HEK293 (cell line): ENCODE results near the gene HSD17B8.
A peak's percentile ranks its signal among the peaks of the same experiment; 100 is the strongest.

ENCODE experiments used
- BCL11A ChIP-seq: fragments of 450-650 bp; formaldehyde crosslinking; IDR thresholded peaks from 2 replicates; pipeline ENCODE4 v1.5.1; 2016; ENCODE audit warnings: low read depth, missing biosample characterization, missing genetic modification characterization
- EGR2 ChIP-seq: fragments of 450-650 bp; formaldehyde crosslinking; IDR thresholded peaks from 2 replicates; pipeline ENCODE4 v1.5.1; 2016; ENCODE audit warnings: low read depth, missing biosample characterization, missing genetic modification characterization
- FEZF1 ChIP-seq: fragments of 450-650 bp; formaldehyde crosslinking; IDR thresholded peaks from 2 replicates; pipeline ENCODE4 v1.5.1; 2016; ENCODE audit warnings: missing biosample characterization, missing genetic modification characterization
- GFI1B ChIP-seq: fragments of 450-650 bp; formaldehyde crosslinking; IDR thresholded peaks from 2 replicates; pipeline ENCODE4 v1.5.1; 2016; ENCODE audit warnings: missing biosample characterization, missing genetic modification characterization
- GLIS1 ChIP-seq: fragments of 450-650 bp; formaldehyde crosslinking; IDR thresholded peaks from 2 replicates; pipeline ENCODE4 v1.5.1; 2016; ENCODE audit warnings: missing biosample characterization, missing genetic modification characterization
- KLF1 ChIP-seq: fragments of 450-650 bp; formaldehyde crosslinking; IDR thresholded peaks from 2 replicates; pipeline ENCODE4 v1.5.1; 2016; ENCODE audit warnings: missing biosample characterization, missing genetic modification characterization
- MEIS1 ChIP-seq: sonication (generic); formaldehyde crosslinking; IDR thresholded peaks from 2 replicates; pipeline ENCODE4 v1.8.1; 2022; ENCODE audit warnings: missing genetic modification reagents, mild to moderate bottlenecking, borderline replicate concordance
- MYNN ChIP-seq: fragments of 450-650 bp; formaldehyde crosslinking; IDR thresholded peaks from 2 replicates; pipeline ENCODE4 v1.5.1; 2016; ENCODE audit warnings: missing biosample characterization, missing genetic modification characterization, borderline replicate concordance
- MZF1 ChIP-seq: fragments of 450-650 bp; formaldehyde crosslinking; IDR thresholded peaks from 2 replicates; pipeline ENCODE4 v1.5.1; 2017; ENCODE audit warnings: missing biosample characterization, missing genetic modification characterization, borderline replicate concordance
- YY1 ChIP-seq: fragments of 450-650 bp; formaldehyde crosslinking; IDR thresholded peaks from 2 replicates; pipeline ENCODE4 v1.5.1; 2018; ENCODE audit warnings: missing biosample characterization, missing genetic modification characterization
- ZBTB7A ChIP-seq: fragments of 450-650 bp; formaldehyde crosslinking; IDR thresholded peaks from 2 replicates; pipeline ENCODE4 v1.5.1; 2016; ENCODE audit warnings: low read depth, missing biosample characterization, missing genetic modification characterization
- ZBTB8A ChIP-seq: fragments of 450-650 bp; formaldehyde crosslinking; IDR thresholded peaks from 2 replicates; pipeline ENCODE4 v1.5.1; 2016; ENCODE audit warnings: missing biosample characterization, missing genetic modification characterization
- ZFHX2 ChIP-seq: fragments of 450-650 bp; formaldehyde crosslinking; conservative IDR thresholded peaks from 2 replicates; pipeline ENCODE4 v1.5.1; 2016; ENCODE audit warnings: missing biosample characterization, missing genetic modification characterization
- ZFP41 ChIP-seq: fragments of 450-650 bp; formaldehyde crosslinking; IDR thresholded peaks from 2 replicates; pipeline ENCODE4 v1.5.1; 2016; ENCODE audit warnings: missing biosample characterization, missing genetic modification characterization, borderline replicate concordance
- ZIC2 ChIP-seq: fragments of 450-650 bp; formaldehyde crosslinking; IDR thresholded peaks from 2 replicates; pipeline ENCODE4 v1.5.1; 2016; ENCODE audit warnings: missing biosample characterization, missing genetic modification characterization
- ZNF140 ChIP-seq: fragments of 450-650 bp; formaldehyde crosslinking; IDR thresholded peaks from 2 replicates; pipeline ENCODE4 v1.5.1; 2016; ENCODE audit warnings: missing biosample characterization, missing genetic modification characterization
- ZNF184 ChIP-seq: fragments of 450-650 bp; IDR thresholded peaks from 2 replicates; pipeline ENCODE4 v1.5.1; 2018; ENCODE audit warnings: missing biosample characterization, mild to moderate bottlenecking, missing genetic modification characterization
- ZNF2 ChIP-seq: fragments of 450-650 bp; formaldehyde crosslinking; IDR thresholded peaks from 2 replicates; pipeline ENCODE4 v1.5.1; 2016; ENCODE audit warnings: missing biosample characterization, missing genetic modification characterization
- ZNF214 ChIP-seq: fragments of 450-650 bp; formaldehyde crosslinking; IDR thresholded peaks from 2 replicates; pipeline ENCODE4 v1.5.1; 2017; ENCODE audit warnings: missing biosample characterization, mild to moderate bottlenecking, missing genetic modification characterization, borderline replicate concordance
- ZNF266 ChIP-seq: fragments of 450-650 bp; formaldehyde crosslinking; IDR thresholded peaks from 2 replicates; pipeline ENCODE4 v1.5.1; 2016; ENCODE audit warnings: missing biosample characterization, missing genetic modification characterization, low read depth
- ZNF274 ChIP-seq, 2 experiments: fragments of 200-500 bp in 1 of 2; fragments of 450-650 bp in 1 of 2; sonication (Bioruptor generic) in 1 of 2; formaldehyde crosslinking in 1 of 2; IDR thresholded peaks; 2 replicates each; pipeline versions ENCODE4 v1.5.1 to v1.6.1; 2014 to 2016; ENCODE audit warnings: borderline replicate concordance in 1 of 2, inconsistent platforms in 1 of 2, low read length in 1 of 2, missing biosample characterization in 1 of 2, missing genetic modification characterization in 1 of 2
- ZNF558 ChIP-seq: fragments of 450-650 bp; formaldehyde crosslinking; IDR thresholded peaks from 2 replicates; pipeline ENCODE4 v1.5.1; 2016; ENCODE audit warnings: missing biosample characterization, missing genetic modification characterization
- ZNF571 ChIP-seq: fragments of 450-650 bp; formaldehyde crosslinking; IDR thresholded peaks from 2 replicates; pipeline ENCODE4 v1.5.0; 2017; ENCODE audit warnings: missing biosample characterization, missing genetic modification characterization
- ZNF621 ChIP-seq: fragments of 450-650 bp; formaldehyde crosslinking; IDR thresholded peaks from 2 replicates; pipeline ENCODE4 v1.5.1; 2017; ENCODE audit warnings: missing biosample characterization, missing genetic modification characterization
- ZNF707 ChIP-seq: fragments of 450-650 bp; formaldehyde crosslinking; IDR thresholded peaks from 2 replicates; pipeline ENCODE4 v1.5.1; 2016; ENCODE audit warnings: missing biosample characterization, missing genetic modification characterization
- ZNF747 ChIP-seq: fragments of 450-650 bp; formaldehyde crosslinking; IDR thresholded peaks from 2 replicates; pipeline ENCODE4 v1.5.1; 2016; ENCODE audit warnings: missing biosample characterization, missing genetic modification characterization
- ZNF76 ChIP-seq: fragments of 450-650 bp; formaldehyde crosslinking; IDR thresholded peaks from 2 replicates; pipeline ENCODE4; 2016; ENCODE audit warnings: low read depth, missing biosample characterization, missing genetic modification characterization, borderline replicate concordance
- ZNF777 ChIP-seq: fragments of 450-650 bp; formaldehyde crosslinking; IDR thresholded peaks from 2 replicates; pipeline ENCODE4 v1.5.1; 2017; ENCODE audit warnings: missing biosample characterization, missing genetic modification characterization, borderline replicate concordance
- ZNF791 ChIP-seq: fragments of 450-650 bp; formaldehyde crosslinking; IDR thresholded peaks from 2 replicates; pipeline ENCODE4 v1.5.1; 2016; ENCODE audit warnings: missing biosample characterization, missing genetic modification characterization
- TF ChIP-seq, protein P1 (sequence below): fragments of 450-650 bp; formaldehyde crosslinking; IDR thresholded peaks from 2 replicates; pipeline ENCODE4 v1.5.1; 2016; ENCODE audit warnings: missing biosample characterization, missing genetic modification characterization
- TF ChIP-seq, protein P2 (sequence below): fragments of 450-650 bp; formaldehyde crosslinking; IDR thresholded peaks from 2 replicates; pipeline ENCODE4 v1.5.1; 2016; ENCODE audit warnings: missing biosample characterization, missing genetic modification characterization
- TF ChIP-seq, protein P3 (sequence below): fragments of 450-650 bp; formaldehyde crosslinking; IDR thresholded peaks from 2 replicates; pipeline ENCODE4 v1.5.1; 2017; ENCODE audit warnings: missing biosample characterization, missing genetic modification characterization

Gene HSD17B8

DNA sequence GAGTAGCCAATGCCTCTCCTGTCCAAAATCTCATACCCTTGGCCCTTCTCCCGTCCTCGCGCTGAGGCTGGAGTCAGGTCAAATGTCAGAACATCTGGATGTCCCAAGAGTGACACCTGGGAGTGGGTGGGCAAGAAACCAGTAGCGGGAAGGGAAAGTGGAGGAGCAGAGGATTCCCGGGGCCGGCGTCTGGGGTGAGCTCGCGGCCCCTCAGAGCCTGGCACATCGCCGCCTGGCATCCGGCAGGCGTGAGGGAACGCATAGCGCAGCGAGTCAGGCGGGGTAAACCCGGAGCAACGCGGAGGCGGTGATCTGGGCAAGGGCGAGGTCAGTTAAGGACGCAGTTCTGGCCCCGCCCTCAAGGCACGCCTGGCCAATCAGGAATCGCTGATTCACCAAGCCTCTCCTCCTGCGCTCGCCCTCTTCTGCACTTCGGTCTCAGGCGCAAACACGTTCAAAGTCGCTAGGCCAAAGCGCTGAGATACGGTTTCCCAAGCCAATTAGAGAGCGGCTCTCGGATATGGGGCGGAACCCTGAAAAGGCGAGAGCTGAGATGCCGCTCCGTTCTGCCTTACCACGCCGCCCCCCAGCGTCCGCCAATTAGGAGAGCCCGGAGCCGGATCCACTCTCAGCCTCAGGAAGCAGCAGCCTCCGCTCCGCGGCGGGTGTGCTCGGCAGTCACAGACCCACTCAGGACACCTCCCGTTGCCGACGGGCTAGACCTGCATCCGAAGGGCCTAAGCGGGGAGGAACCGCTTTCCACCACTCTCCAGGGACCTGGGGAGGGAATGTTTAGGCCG, 44.7 kb downstream of the HSD17B8 start (continued):
- TF ChIP-seq ZFP41 (tag by site-specific recombination) (no peak), ZNF266 (tag by site-specific recombination) (no peak), ZNF791 (no peak), BCL11A (tag by site-specific recombination) (peak; percentile 74; the same call in 1 of the 2 replicates), ZNF571 (tag by site-specific recombination) (no peak), ZNF777 (tag by site-specific recombination) (no peak), KLF1 (tag by site-specific recombination) (peak; percentile 32; the same call in 1 of the 2 replicates), ZFHX2 (peak; percentile 80), ZNF747 (no peak), MYNN (no peak), YY1 (tag by site-specific recombination) (no peak), ZNF214 (tag by site-specific recombination) (no peak), ZNF2 (no peak), ZNF274 (IDR thresholded peaks at IDR 0.05; ENCODE audit: low read length) (no peak), ZNF274 (tag by site-specific recombination; IDR thresholded peaks at IDR 0.05; ENCODE audit: borderline replicate concordance) (no peak), ZNF140 (tag by site-specific recombination) (no peak), ZBTB8A (peak; percentile 28; the same call in 1 of the 2 replicates), MZF1 (no peak), ZNF76 (no peak), FEZF1 (tag by site-specific recombination) (no peak), EGR2 (tag by site-specific recombination) (peak; percentile 65; the same call in 1 of the 2 replicates), ZIC2 (tag by site-specific recombination) (peak; percentile 44; the same call in 1 of the 2 replicates), ZNF621 (no peak), GLIS1 (no peak; the same call in 1 of the 2 replicates), ZNF707 (tag by site-specific recombination) (no peak), ZNF184 (tag by site-specific recombination) (no peak), ZNF558 (no peak), MEIS1 (CRISPR knock-in tag) (no peak), GFI1B (tag by site-specific recombination) (no peak), ZBTB7A (peak; percentile 37; the same call in 1 of the 2 replicates)
- TF ChIP-seq, protein P1, sequence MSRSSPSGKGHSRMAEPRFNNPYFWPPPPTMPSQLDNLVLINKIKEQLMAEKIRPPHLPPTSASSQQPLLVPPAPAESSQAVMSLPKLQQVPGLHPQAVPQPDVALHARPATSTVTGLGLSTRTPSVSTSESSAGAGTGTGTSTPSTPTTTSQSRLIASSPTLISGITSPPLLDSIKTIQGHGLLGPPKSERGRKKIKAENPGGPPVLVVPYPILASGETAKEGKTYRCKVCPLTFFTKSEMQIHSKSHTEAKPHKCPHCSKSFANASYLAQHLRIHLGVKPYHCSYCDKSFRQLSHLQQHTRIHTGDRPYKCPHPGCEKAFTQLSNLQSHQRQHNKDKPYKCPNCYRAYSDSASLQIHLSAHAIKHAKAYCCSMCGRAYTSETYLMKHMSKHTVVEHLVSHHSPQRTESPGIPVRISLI, result no peak
- TF ChIP-seq, protein P2, sequence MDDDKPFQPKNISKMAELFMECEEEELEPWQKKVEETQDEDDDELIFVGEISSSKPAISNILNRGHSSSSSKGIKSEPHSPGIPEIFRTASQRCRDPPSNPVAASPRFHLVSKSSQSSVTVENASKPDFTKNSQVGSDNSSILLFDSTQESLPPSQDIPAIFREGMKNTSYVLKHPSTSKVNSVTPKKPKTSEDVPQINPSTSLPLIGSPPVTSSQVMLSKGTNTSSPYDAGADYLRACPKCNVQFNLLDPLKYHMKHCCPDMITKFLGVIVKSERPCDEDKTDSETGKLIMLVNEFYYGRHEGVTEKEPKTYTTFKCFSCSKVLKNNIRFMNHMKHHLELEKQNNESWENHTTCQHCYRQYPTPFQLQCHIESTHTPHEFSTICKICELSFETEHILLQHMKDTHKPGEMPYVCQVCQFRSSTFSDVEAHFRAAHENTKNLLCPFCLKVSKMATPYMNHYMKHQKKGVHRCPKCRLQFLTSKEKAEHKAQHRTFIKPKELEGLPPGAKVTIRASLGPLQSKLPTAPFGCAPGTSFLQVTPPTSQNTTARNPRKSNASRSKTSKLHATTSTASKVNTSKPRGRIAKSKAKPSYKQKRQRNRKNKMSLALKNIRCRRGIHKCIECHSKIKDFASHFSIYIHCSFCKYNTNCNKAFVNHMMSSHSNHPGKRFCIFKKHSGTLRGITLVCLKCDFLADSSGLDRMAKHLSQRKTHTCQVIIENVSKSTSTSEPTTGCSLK (tag by site-specific recombination), result no peak
- TF ChIP-seq, protein P3, sequence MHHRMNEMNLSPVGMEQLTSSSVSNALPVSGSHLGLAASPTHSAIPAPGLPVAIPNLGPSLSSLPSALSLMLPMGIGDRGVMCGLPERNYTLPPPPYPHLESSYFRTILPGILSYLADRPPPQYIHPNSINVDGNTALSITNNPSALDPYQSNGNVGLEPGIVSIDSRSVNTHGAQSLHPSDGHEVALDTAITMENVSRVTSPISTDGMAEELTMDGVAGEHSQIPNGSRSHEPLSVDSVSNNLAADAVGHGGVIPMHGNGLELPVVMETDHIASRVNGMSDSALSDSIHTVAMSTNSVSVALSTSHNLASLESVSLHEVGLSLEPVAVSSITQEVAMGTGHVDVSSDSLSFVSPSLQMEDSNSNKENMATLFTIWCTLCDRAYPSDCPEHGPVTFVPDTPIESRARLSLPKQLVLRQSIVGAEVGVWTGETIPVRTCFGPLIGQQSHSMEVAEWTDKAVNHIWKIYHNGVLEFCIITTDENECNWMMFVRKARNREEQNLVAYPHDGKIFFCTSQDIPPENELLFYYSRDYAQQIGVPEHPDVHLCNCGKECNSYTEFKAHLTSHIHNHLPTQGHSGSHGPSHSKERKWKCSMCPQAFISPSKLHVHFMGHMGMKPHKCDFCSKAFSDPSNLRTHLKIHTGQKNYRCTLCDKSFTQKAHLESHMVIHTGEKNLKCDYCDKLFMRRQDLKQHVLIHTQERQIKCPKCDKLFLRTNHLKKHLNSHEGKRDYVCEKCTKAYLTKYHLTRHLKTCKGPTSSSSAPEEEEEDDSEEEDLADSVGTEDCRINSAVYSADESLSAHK (tag by site-specific recombination), result peak; percentile 28; the same call in 1 of the 2 replicates
